Endothelial cell of umbilical vein (primary cell): Measurements from ENCODE around the gene SP100.

Experiments
- CTCF ChIP-seq, 2 donors: IDR thresholded peaks; 1 replicate in 1 of 2; 2 replicates in 1 of 2; pipeline ENCODE4 v1.5.1; 2011; ENCODE audit warnings: low read length in 2 of 2, mild to moderate bottlenecking in 2 of 2, moderate library complexity in 2 of 2, control low read depth in 1 of 2, inconsistent platforms in 1 of 2, low read depth in 1 of 2; ENCODE audit not compliant: insufficient read depth in 1 of 2; ENCODE audit errors: extremely low read depth in 1 of 2
- JUN ChIP-seq: IDR thresholded peaks from 2 replicates; pipeline ENCODE4 v1.6.1; 2011; ENCODE audit warnings: borderline replicate concordance, low read depth; ENCODE audit not compliant: insufficient read length, insufficient read depth
- POLR2A ChIP-seq: IDR thresholded peaks from 2 replicates; pipeline ENCODE4 v1.6.1; 2012; ENCODE audit warnings: low read depth, mild to moderate bottlenecking, control low read depth, low read length
- POLR2AphosphoS5 ChIP-seq: IDR thresholded peaks from 2 replicates; pipeline ENCODE4 v1.6.1; 2012; ENCODE audit warnings: low read depth, mild to moderate bottlenecking, control low read depth, low read length, moderate library complexity; ENCODE audit not compliant: insufficient read depth

DNA sequence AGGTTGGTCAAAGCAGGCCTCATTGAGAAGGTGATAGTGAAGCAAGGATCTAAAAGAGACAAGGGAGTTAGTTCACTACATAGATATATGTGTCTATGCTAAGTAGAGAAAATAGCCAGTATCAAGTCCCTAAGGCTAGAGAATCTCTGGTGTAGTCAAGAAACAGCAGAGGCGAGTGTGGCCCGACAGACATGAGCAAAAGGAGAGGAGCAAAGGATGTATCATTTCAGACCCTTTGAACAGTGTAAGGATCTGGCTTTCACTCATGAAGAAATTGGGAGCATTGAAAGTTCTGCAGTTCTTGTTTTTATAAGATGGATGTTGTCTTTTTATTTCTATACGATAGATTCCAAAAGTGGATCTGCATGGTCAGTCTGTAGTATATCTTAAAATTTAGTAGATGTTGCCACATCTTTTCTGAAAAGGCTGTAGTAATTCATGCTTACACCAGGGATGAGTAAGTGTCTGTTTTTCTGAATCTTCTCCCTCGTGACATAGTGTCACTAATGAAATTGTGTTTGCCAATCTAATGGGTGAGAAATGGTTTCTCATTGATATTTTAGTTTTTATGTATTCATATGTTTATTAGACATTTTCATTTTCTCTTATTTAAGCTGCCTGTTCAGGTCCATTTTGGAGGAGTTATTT, 18.8 kb downstream of the SP100 start:
- TF ChIP-seq CTCF (IDR thresholded peaks at IDR 0.05; ENCODE audit: extremely low read depth in 1 of 2, insufficient read depth in 1 of 2, low read depth in 1 of 2, low read length in 2 of 2) (no peak), POLR2A (no peak), JUN (no peak), POLR2AphosphoS5 (no peak)
